Measurements from ENCODE around the gene TBXA2R. TPM values are rescaled to one million over a fixed set of nuclear protein-coding genes. Genes with fewer than 3 reads are reported as not detected.
A peak's percentile ranks its signal among the peaks of the same experiment; 100 is the strongest.

The TBXA2R gene
- total RNA-seq, 1 donor from 2014 or later = 0.64 TPM

- ATAC-seq = no peak
Measured at GRCh38 chr19:3550947-3551791, 55.5 kb downstream of the TBXA2R start.

GRCh38 chr19:3549816-3550215, 56.9 kb downstream of the TBXA2R start:
- no peak for ATAC-seq

- no peak for ATAC-seq
Measured at GRCh38 chr19:3548606-3549005, 58.1 kb downstream of the TBXA2R start.

GRCh38 chr19:3547767-3548282, 58.9 kb downstream of the TBXA2R start:
- no peak for ATAC-seq

- ATAC-seq = no peak
Measured at GRCh38 chr19:3547301-3547731, 59.4 kb downstream of the TBXA2R start.

GRCh38 chr19:3546119-3546518, 60.6 kb downstream of the TBXA2R start:
- ATAC-seq = no peak

- no peak for ATAC-seq
Measured at GRCh38 chr19:3545669-3546034, 61.0 kb downstream of the TBXA2R start.

GRCh38 chr19:3544742-3545668, 61.7 kb downstream of the TBXA2R start:
- peak; percentile 53 for ATAC-seq

Other genes with a start within 250 kb of the TBXA2R start
- 68.2 TPM for gene NFIC, start 240.3 kb downstream of the TBXA2R start, total RNA-seq
- gene SMIM24, start 126.3 kb downstream of the TBXA2R start, total RNA-seq = not detected
- gene SMIM44, start 123.4 kb downstream of the TBXA2R start, total RNA-seq = not detected
- gene DOHH, start 106.2 kb downstream of the TBXA2R start, total RNA-seq = 11.1 TPM
- 38.5 TPM for gene FZR1, start 100.6 kb downstream of the TBXA2R start, total RNA-seq
- gene TEKTIP1, start 67.7 kb downstream of the TBXA2R start, total RNA-seq = 0.84 TPM
- gene MFSD12, start 49.3 kb downstream of the TBXA2R start, total RNA-seq = 25.7 TPM
- 36.6 TPM for gene HMG20B, start 33.9 kb downstream of the TBXA2R start, total RNA-seq
- 0.28 TPM for gene GIPC3, start 21.4 kb downstream of the TBXA2R start, total RNA-seq
- 10.5 TPM for gene CACTIN, start 19.9 kb upstream of the TBXA2R start, total RNA-seq
- gene PIP5K1C, start 93.6 kb upstream of the TBXA2R start, total RNA-seq = 16.4 TPM
- 40.9 TPM for gene TJP3, start 101.5 kb upstream of the TBXA2R start, total RNA-seq
- 10.9 TPM for gene APBA3, start 154.8 kb upstream of the TBXA2R start, total RNA-seq
- gene MRPL54, start 155.8 kb upstream of the TBXA2R start, total RNA-seq = 62.3 TPM
- gene RAX2, start 165.4 kb upstream of the TBXA2R start, total RNA-seq = not detected
- gene MATK, start 179.5 kb upstream of the TBXA2R start, total RNA-seq = 0.24 TPM